Loucy (cell line): ENCODE data around the gene MAGOHB.

ENCODE experiments used
- CTCF ChIP-seq: fragments of 200-600 bp; sonication (generic); conservative IDR thresholded peaks from 2 replicates; pipeline ENCODE4 v1.5.1; 2014; ENCODE audit warnings: mild to moderate bottlenecking, antibody characterized with exemption, low read length
- EZH2phosphoT487 ChIP-seq: fragments of 200-600 bp; IDR thresholded peaks from 2 replicates; pipeline ENCODE4 v1.6.1; 2018; ENCODE audit warnings: antibody characterized with exemption, mild to moderate bottlenecking, moderate library complexity, borderline replicate concordance

- no peak for TF ChIP-seq EZH2phosphoT487
- TF ChIP-seq CTCF: no peak
These were observed 1.3 kb downstream of the MAGOHB start for GRCh38 chr12:10612110-10612509.
